ENCODE data around the gene ZNF740. TPM values are rescaled to one million over a fixed set of nuclear protein-coding genes. Genes with fewer than 3 reads are reported as not detected.

The ZNF740 gene
- total RNA-seq, 1 experiment from 2014 or later, result 49.7 TPM

- no peaks in the 10 kb centered on the region for H3K27me3 ChIP-seq (ENCODE audit: insufficient read depth, low read length)
- no peak overlapping the region for H3K4me2 ChIP-seq (ENCODE audit: low read length)
- no peak for TF ChIP-seq EZH2phosphoT487 (IDR thresholded peaks at IDR 0.05; ENCODE audit: borderline replicate concordance)
- TF ChIP-seq MAX (IDR thresholded peaks at IDR 0.05), result no peak
- no peak for TF ChIP-seq ATF3 (IDR thresholded peaks at IDR 0.05)
- no peak for TF ChIP-seq EZH2 (IDR thresholded peaks at IDR 0.05)
- TF ChIP-seq SIN3A (IDR thresholded peaks at IDR 0.05; ENCODE audit: low read depth), result no peak
- TF ChIP-seq CTCF (IDR thresholded peaks at IDR 0.05 in 2 of 3, conservative IDR thresholded peaks at IDR 0.05 in 1 of 3; ENCODE audit: borderline replicate concordance in 1 of 3, insufficient read depth in 1 of 3, low read depth in 2 of 3, low read length in 2 of 3), result no peak
- TF ChIP-seq EGR1 (IDR thresholded peaks at IDR 0.05; ENCODE audit: low read depth), result no peak
- no peak for TF ChIP-seq ELF1 (IDR thresholded peaks at IDR 0.05; ENCODE audit: borderline replicate concordance, low read depth)
- TF ChIP-seq RAD21 (IDR thresholded peaks at IDR 0.05; ENCODE audit: low read depth), result no peak
- TF ChIP-seq CBX3 (IDR thresholded peaks at IDR 0.05; ENCODE audit: low read depth), result no peak
- no peak for TF ChIP-seq POLR2A (IDR thresholded peaks at IDR 0.05; ENCODE audit: borderline replicate concordance, extremely low read depth, insufficient read depth, insufficient read length)
- TF ChIP-seq FOSL1 (IDR thresholded peaks at IDR 0.05; ENCODE audit: low read depth), result no peak
- no peak for TF ChIP-seq JUND (IDR thresholded peaks at IDR 0.05)
- no peak for TF ChIP-seq ZBTB33 (IDR thresholded peaks at IDR 0.05; ENCODE audit: extremely low read depth, insufficient replicate concordance, low read length)
- no peak for TF ChIP-seq ZFX (IDR thresholded peaks at IDR 0.05)
- TF ChIP-seq YY1 (IDR thresholded peaks at IDR 0.05; ENCODE audit: extremely low read depth, insufficient replicate concordance, low read depth, low read length), result no peak
- no peak for TF ChIP-seq POLR2AphosphoS5 (IDR thresholded peaks at IDR 0.05; ENCODE audit: low read depth, low read length)
- TF ChIP-seq REST (IDR thresholded peaks at IDR 0.05; ENCODE audit: low read depth), result no peak
- TF ChIP-seq ZNF274 (IDR thresholded peaks at IDR 0.05; ENCODE audit: low read depth, low read length), result no peak
- CTCF ChIA-PET, result interaction anchor here (1.0 to 3.4 kb wide), 3 partner anchors 37 to 160 kb away, joined by 4 to 34 read pairs (median 4); partner anchors contain the start of gene AAAS
- H3K9ac ChIP-seq (ENCODE audit: low read length), result no peak overlapping the region
- no peaks in the 10 kb centered on the region for H3K36me3 ChIP-seq (ENCODE audit: control insufficient read depth in 1 of 2, insufficient read depth in 2 of 2, low read length in 2 of 2)
- H4K20me1 ChIP-seq (ENCODE audit: insufficient read depth), result no peaks in the 10 kb centered on the region
- POLR2A ChIA-PET, result interaction anchor here (0.6 kb wide), 1 partner anchor 49 kb away, joined by 3 read pairs; no protein-coding TSS in a partner anchor
- peaks cover 3 to 15% of the 10 kb centered on the region in 2 experiments; a peak in 3 of 4 replicates for H3K4me1 ChIP-seq (ENCODE audit: control insufficient read depth in 1 of 2, insufficient read depth in 2 of 2, low read length in 2 of 2)
- no peaks in the 10 kb centered on the region for H3K9me2 ChIP-seq (ENCODE audit: insufficient read depth)
- no TSS peak for BruUV-seq (replicated peaks)
- H3K27ac ChIP-seq (ENCODE audit: low read depth, low read length), result no peak overlapping the region
- H3K79me2 ChIP-seq (ENCODE audit: insufficient read depth, low read length), result no peaks in the 10 kb centered on the region
- intact Hi-C loops (cut with micrococcal nuclease), result no loop called here
- RAD21 ChIA-PET (ENCODE audit: low non-redundant PET in 1 of 2, low total read pairs in 2 of 2, uncharacterized antibody in 2 of 2, unreplicated experiment in 2 of 2), result interaction anchor here in 1 of 2 experiments (0.6 kb wide), 1 partner anchor 82 kb away, joined by 4 read pairs; the partner anchor contains the start of gene SPRYD3
- DNase-seq (ENCODE audit: low read depth, low spot score) (no peak), ATAC-seq (no peak)
- no peaks in the 10 kb centered on the region for H3K9me3 ChIP-seq (ENCODE audit: control insufficient read depth in 1 of 2, insufficient read depth in 1 of 2, low read depth in 1 of 2, low read length in 2 of 2)
- H2AFZ ChIP-seq (ENCODE audit: low read depth, low read length, poor library complexity, severe bottlenecking), result no peak overlapping the region
- H3K4me3 ChIP-seq (replicated peaks in 1 of 2; ENCODE audit: low read depth in 1 of 2, low read length in 2 of 2), result no peak overlapping the region
These were observed 19.2 kb upstream of the ZNF740 start for GRCh38 chr12:53161119-53161911.
